NCI-H2196 (cell line): ENCODE results near the gene RAB13.

Source experiments
- DNase-seq: peaks from one replicate; lab custom pipeline; 2025; ENCODE audit not compliant: unreplicated experiment; lab: John Stamatoyannopoulos, UW

RAB13 gene

GRCh38 chr1:153957744-153958110 lies 28.4 kb downstream of the RAB13 start:
- DNase-seq: no peak

- no peak for DNase-seq
Observed at GRCh38 chr1:153956997-153957715, 29.0 kb downstream of the RAB13 start.

GRCh38 chr1:153954826-153955225 lies 31.3 kb downstream of the RAB13 start:
- no peak for DNase-seq

- DNase-seq: no peak
Observed at GRCh38 chr1:153953859-153954365, 32.2 kb downstream of the RAB13 start.

GRCh38 chr1:153951801-153952200 lies 34.3 kb downstream of the RAB13 start:
- DNase-seq: no peak

GRCh38 chr1:153951183-153951582 lies 35.0 kb downstream of the RAB13 start:
- DNase-seq: no peak

GRCh38 chr1:153946622-153947241 lies 39.4 kb downstream of the RAB13 start, which contains the start of gene DENND4B:
Gene DENND4B (minus strand): TSS chr1:153946718. CDS start chr1:153944374, 2,344 bp downstream.
- peak; percentile 85 for DNase-seq

GRCh38 chr1:153945795-153946621 lies 40.1 kb downstream of the RAB13 start:
- DNase-seq: peak; percentile 56

GRCh38 chr1:153945131-153945794 lies 40.9 kb downstream of the RAB13 start:
- no peak for DNase-seq

GRCh38 chr1:153944827-153945117 lies 41.4 kb downstream of the RAB13 start:
- DNase-seq: no peak

GRCh38 chr1:153944005-153944826 lies 41.9 kb downstream of the RAB13 start:
- DNase-seq: no peak

- no peak for DNase-seq
Observed at GRCh38 chr1:153942766-153943549, 43.2 kb downstream of the RAB13 start.

- no peak for DNase-seq
Observed at GRCh38 chr1:153941826-153942725, 44.1 kb downstream of the RAB13 start.

- DNase-seq: no peak
Observed at GRCh38 chr1:153940756-153941155, 45.4 kb downstream of the RAB13 start.

GRCh38 chr1:153939476-153939875 lies 46.7 kb downstream of the RAB13 start:
- no peak for DNase-seq

- DNase-seq: no peak
Observed at GRCh38 chr1:153938996-153939395, 47.1 kb downstream of the RAB13 start.

GRCh38 chr1:153937331-153937730 lies 48.8 kb downstream of the RAB13 start:
- DNase-seq: no peak

- DNase-seq: no peak
Observed at GRCh38 chr1:153936011-153936802, 49.9 kb downstream of the RAB13 start.
